Measurements from ENCODE around the gene CENPT. TPM values are rescaled to one million over a fixed set of nuclear protein-coding genes. Genes with fewer than 3 reads are reported as not detected.
A peak's percentile ranks its signal among the peaks of the same experiment; 100 is the strongest.

Gene CENPT, protein sequence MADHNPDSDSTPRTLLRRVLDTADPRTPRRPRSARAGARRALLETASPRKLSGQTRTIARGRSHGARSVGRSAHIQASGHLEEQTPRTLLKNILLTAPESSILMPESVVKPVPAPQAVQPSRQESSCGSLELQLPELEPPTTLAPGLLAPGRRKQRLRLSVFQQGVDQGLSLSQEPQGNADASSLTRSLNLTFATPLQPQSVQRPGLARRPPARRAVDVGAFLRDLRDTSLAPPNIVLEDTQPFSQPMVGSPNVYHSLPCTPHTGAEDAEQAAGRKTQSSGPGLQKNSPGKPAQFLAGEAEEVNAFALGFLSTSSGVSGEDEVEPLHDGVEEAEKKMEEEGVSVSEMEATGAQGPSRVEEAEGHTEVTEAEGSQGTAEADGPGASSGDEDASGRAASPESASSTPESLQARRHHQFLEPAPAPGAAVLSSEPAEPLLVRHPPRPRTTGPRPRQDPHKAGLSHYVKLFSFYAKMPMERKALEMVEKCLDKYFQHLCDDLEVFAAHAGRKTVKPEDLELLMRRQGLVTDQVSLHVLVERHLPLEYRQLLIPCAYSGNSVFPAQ
- polyA plus RNA-seq (2011; rRNA removed) (26.2 and 42.4 TPM in 2 replicates), polyA minus RNA-seq (2011; rRNA and poly(A)+ RNA removed) (25.1 and 44.8 TPM in 2 replicates)

DNA sequence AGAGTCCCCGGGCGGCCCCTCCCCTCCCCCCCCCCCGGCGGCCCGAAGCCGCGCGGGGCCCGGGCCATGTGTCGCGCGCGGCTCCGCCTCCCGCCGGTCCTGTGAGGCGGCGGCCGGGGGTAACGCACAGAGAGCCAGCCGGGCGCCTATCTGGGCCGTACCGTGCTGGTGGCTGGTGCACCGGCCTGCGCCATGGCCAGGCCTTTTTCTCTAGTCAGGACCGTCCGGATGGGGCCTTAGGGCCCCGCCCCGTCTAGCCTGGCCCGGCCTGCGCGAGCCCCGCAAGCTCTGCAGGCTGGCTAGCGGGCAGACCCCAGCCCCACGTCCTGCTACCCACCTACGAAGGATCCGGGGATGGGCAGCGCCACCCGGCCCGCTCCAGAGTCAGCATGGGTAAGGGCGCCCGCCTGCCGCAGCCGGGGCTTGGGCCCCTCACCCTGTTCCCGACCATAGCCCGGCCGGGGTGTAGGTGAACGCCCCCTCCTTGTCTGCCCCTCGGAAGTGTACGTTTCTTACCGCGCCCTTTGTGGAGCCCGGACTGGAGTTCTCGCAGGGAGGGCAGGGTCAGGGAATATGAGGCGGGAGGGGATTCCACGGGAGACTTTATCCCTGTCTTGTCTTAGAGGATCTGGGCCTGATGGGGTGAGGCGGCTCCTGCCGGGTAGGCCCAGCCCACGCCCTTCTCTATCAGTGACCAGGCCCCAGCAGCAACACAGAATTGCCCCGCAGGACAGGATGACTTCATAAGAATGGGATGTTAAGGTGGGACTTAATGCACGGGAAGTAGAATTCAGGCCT, at the start of gene CENPT:
Gene CENPT, minus strand, starts transcription at position 630 of the 798 bp plus-strand sequence. CDS start 13,834 bp downstream, outside the sequence.
- Histone ChIP-seq H3K36me3 (ENCODE audit: control insufficient read depth, insufficient read depth, low read length) (no peaks in the 10 kb centered on the region), H3K4me3 (ENCODE audit: low read depth, low read length) (peak within 1 kb of the TSS; percentile 69), H3K27me3 (ENCODE audit: control insufficient read depth, insufficient read depth, low read length) (no peaks in the 10 kb centered on the region)
- POLR2A ChIA-PET, result no interaction called here
- TF ChIP-seq, protein P1, sequence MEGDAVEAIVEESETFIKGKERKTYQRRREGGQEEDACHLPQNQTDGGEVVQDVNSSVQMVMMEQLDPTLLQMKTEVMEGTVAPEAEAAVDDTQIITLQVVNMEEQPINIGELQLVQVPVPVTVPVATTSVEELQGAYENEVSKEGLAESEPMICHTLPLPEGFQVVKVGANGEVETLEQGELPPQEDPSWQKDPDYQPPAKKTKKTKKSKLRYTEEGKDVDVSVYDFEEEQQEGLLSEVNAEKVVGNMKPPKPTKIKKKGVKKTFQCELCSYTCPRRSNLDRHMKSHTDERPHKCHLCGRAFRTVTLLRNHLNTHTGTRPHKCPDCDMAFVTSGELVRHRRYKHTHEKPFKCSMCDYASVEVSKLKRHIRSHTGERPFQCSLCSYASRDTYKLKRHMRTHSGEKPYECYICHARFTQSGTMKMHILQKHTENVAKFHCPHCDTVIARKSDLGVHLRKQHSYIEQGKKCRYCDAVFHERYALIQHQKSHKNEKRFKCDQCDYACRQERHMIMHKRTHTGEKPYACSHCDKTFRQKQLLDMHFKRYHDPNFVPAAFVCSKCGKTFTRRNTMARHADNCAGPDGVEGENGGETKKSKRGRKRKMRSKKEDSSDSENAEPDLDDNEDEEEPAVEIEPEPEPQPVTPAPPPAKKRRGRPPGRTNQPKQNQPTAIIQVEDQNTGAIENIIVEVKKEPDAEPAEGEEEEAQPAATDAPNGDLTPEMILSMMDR (IDR thresholded peaks at IDR 0.05; ENCODE audit: insufficient read depth, low read depth, low read length), result no peak
- DNase-seq (ENCODE audit: low read depth), result no peak
- CTCF ChIA-PET, result interaction anchor here (1.2 kb wide), 1 partner anchor 14 kb away, joined by 5 read pairs; no protein-coding TSS in a partner anchor

DNA sequence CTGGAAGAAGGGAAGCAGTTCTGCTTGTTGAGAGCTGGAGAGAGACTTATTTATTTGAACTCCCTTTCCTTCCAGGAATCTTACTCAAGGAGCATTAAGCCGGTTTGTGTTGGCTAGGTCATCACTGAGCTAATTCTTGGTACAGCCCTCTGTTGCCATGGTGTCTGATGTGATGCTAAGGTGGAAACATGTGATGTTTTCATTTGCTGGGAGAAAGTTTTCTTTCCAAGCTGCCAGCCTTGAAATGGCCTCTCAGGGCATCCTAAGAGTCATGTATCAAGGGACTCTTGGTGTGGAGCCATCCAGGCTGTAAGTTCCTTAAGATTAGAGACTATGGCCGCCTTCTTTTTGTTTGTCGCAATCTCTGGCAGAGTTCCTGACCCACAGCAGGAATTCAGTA, 49.7 kb upstream of the CENPT start:
- DNase-seq (ENCODE audit: low read depth), result no peak
- Histone ChIP-seq H3K36me3 (ENCODE audit: control insufficient read depth, insufficient read depth, low read length) (peaks cover 2% of the 10 kb centered on the region; the same call in 1 of the 2 replicates), H3K27me3 (ENCODE audit: control insufficient read depth, insufficient read depth, low read length) (no peaks in the 10 kb centered on the region), H3K4me3 (ENCODE audit: low read depth, low read length) (no peak overlapping the region)
- ChIA-PET CTCF (interaction anchor here (1.0 to 3.2 kb wide), 6 partner anchors 10 to 376 kb away, joined by 3 to 13 read pairs (median 3); no protein-coding TSS in a partner anchor), POLR2A (no interaction called here)
- TF ChIP-seq, protein P1 (IDR thresholded peaks at IDR 0.05; ENCODE audit: insufficient read depth, low read depth, low read length), result no peak

GRCh38 chr16:67893743-67894399, 46.4 kb upstream of the CENPT start:
- ChIA-PET CTCF (interaction anchor here (0.7 to 2.2 kb wide), 6 partner anchors 10 to 394 kb away, joined by 3 to 7 read pairs (median 3); partner anchors contain the start of genes NRN1L and PSMB10), POLR2A (no interaction called here)
- no peaks in the 10 kb centered on the region for H3K27me3 ChIP-seq (ENCODE audit: control insufficient read depth, insufficient read depth, low read length)
- TF ChIP-seq, protein P1 (IDR thresholded peaks at IDR 0.05; ENCODE audit: insufficient read depth, low read depth, low read length), result no peak
- no peak for DNase-seq (ENCODE audit: low read depth)
- no peaks in the 10 kb centered on the region for H3K36me3 ChIP-seq (ENCODE audit: control insufficient read depth, insufficient read depth, low read length)
- H3K4me3 ChIP-seq (ENCODE audit: low read depth, low read length), result peak overlapping the region; percentile 95

- TF ChIP-seq, protein P1 (IDR thresholded peaks at IDR 0.05; ENCODE audit: insufficient read depth, low read depth, low read length), result no peak
- POLR2A ChIA-PET, result interaction anchor here (0.6 kb wide), 2 partner anchors 20 to 45 kb away, joined by 4 to 5 read pairs; partner anchors contain the start of gene EDC4
- Histone ChIP-seq H3K27me3 (ENCODE audit: control insufficient read depth, insufficient read depth, low read length) (no peaks in the 10 kb centered on the region), H3K36me3 (ENCODE audit: control insufficient read depth, insufficient read depth, low read length) (no peaks in the 10 kb centered on the region), H3K4me3 (ENCODE audit: low read depth, low read length) (peak within 1 kb of the TSS; percentile 95)
- DNase-seq (ENCODE audit: low read depth), result peak; percentile 60
- CTCF ChIA-PET, result interaction anchor here (0.7 to 2.2 kb wide), 7 partner anchors 9 to 77 kb away, joined by 3 to 13 read pairs (median 4); partner anchors contain the start of genes NRN1L and PSMB10
Observed at GRCh38 chr16:67892899-67893742, 45.6 kb upstream of the CENPT start, which contains the start of gene PSKH1. TSS of gene PSKH1 (plus strand) at chr16:67893254. CDS start at chr16:67908750, 15,496 bp downstream.

Measured in BJ (cell line).